Urinary bladder (tissue), 4 donors: ENCODE measurements around the gene DPP6. TPM values are rescaled to one million over a fixed set of nuclear protein-coding genes. Genes with fewer than 3 reads are reported as not detected.

Experiments used
- DNase-seq: peaks from one replicate; pipeline ENCODE4 v3.0.0-alpha.2; 2015; ENCODE audit errors: extremely low spot score
- H3K27ac ChIP-seq: one replicate; pipeline ENCODE4 v1.5.1; 2013; ENCODE audit warnings: low read depth, mild to moderate bottlenecking, moderate library complexity
- H3K36me3 ChIP-seq: one replicate; pipeline ENCODE4 v1.6.1; 2013; ENCODE audit warnings: mild to moderate bottlenecking, moderate library complexity; ENCODE audit not compliant: insufficient read depth
- H3K4me1 ChIP-seq: one replicate; pipeline ENCODE4 v1.6.1; 2013; ENCODE audit warnings: mild to moderate bottlenecking, moderate library complexity; ENCODE audit not compliant: insufficient read depth
- H3K4me3 ChIP-seq: one replicate; pipeline ENCODE4 v1.5.1; 2013; ENCODE audit warnings: low read depth, low read length
- WGBS: extraction: QIAGEN DNeasy Blood & Tissue Kit; methylation state at CpG from one replicate; pipeline ENCODE4 v1.1.7; 2013; 5-methylcytosine and 5-hydroxymethylcytosine counted together
- polyA plus RNA-seq: library from polyadenylated mRNA; stranded (reverse); fragments of 200-250 nt; gene quantifications from one replicate; pipeline ENCODE4 v1.2.3, GENCODE V29; 2013
- total RNA-seq: library from RNA; depleted of rRNA; stranded (reverse); fragments of >200 nt; gene quantifications from one replicate; pipeline ENCODE4 v1.2.3, GENCODE V29; 2014
- donor health status: healthy with polysubstance abuse.
- donor health status: healthy.

DPP6 gene
- total and polyA plus RNA-seq, 2 donors: 1.2 to 2.4 TPM

GRCh38 chr7:154578336-154578735 lies 526.1 kb downstream of the DPP6 start:
- DNase-seq: no peak
- no peaks in the 10 kb centered on the region for H3K4me1 ChIP-seq
- H3K36me3 ChIP-seq: no peaks in the 10 kb centered on the region
- H3K27ac ChIP-seq: no peak overlapping the region
- no peak overlapping the region for H3K4me3 ChIP-seq
- 80% methylated on average over 6 of the region's 6 CpGs for WGBS

GRCh38 chr7:154579711-154580110 lies 527.5 kb downstream of the DPP6 start:
- Histone ChIP-seq H3K27ac (no peak overlapping the region), H3K4me3 (no peak overlapping the region), H3K36me3 (no peaks in the 10 kb centered on the region), H3K4me1 (no peaks in the 10 kb centered on the region)
- 90% methylated on average over 9 of the region's 9 CpGs for WGBS
- no peak for DNase-seq

- DNase-seq: no peak
- Histone ChIP-seq H3K27ac (no peak overlapping the region), H3K4me1 (no peaks in the 10 kb centered on the region), H3K4me3 (no peak overlapping the region), H3K36me3 (no peaks in the 10 kb centered on the region)
- 89% methylated on average over 10 of the region's 10 CpGs for WGBS
Observed at GRCh38 chr7:154581251-154581890, 529.2 kb downstream of the DPP6 start.

- H3K36me3 ChIP-seq: no peaks in the 10 kb centered on the region
Observed at GRCh38 chr7:154583454-154583853, 531.3 kb downstream of the DPP6 start.

GRCh38 chr7:154584352-154585252 lies 532.4 kb downstream of the DPP6 start:
- Histone ChIP-seq H3K27ac (no peak overlapping the region), H3K36me3 (no peaks in the 10 kb centered on the region), H3K4me1 (no peaks in the 10 kb centered on the region), H3K4me3 (no peak overlapping the region)
- DNase-seq: no peak
- 23% methylated on average over 20 of the region's 20 CpGs for WGBS

More at GRCh38 chr7:154583454-154583853, 531.3 kb downstream of the DPP6 start:
- 92% methylated on average over 15 of the region's 15 CpGs for WGBS
- H3K4me3 ChIP-seq: no peak overlapping the region
- H3K27ac ChIP-seq: no peak overlapping the region
- no peak for DNase-seq
- H3K4me1 ChIP-seq: no peaks in the 10 kb centered on the region

GRCh38 chr7:154587792-154588191 lies 535.6 kb downstream of the DPP6 start:
- no peak for DNase-seq

GRCh38 chr7:154591544-154591943 lies 539.3 kb downstream of the DPP6 start:
- 24% methylated on average over 6 of the region's 6 CpGs for WGBS
- H3K4me1 ChIP-seq: no peaks in the 10 kb centered on the region
- H3K27ac ChIP-seq: no peak overlapping the region
- peak; percentile 31 for DNase-seq
- H3K36me3 ChIP-seq: no peaks in the 10 kb centered on the region
- H3K4me3 ChIP-seq: no peak overlapping the region

More at GRCh38 chr7:154587792-154588191, 535.6 kb downstream of the DPP6 start:
- Histone ChIP-seq H3K4me3 (no peak overlapping the region), H3K36me3 (no peaks in the 10 kb centered on the region), H3K27ac (no peak overlapping the region), H3K4me1 (no peaks in the 10 kb centered on the region)
- 76% methylated on average over 9 of the region's 9 CpGs for WGBS

- Histone ChIP-seq H3K27ac (no peak overlapping the region), H3K4me3 (no peak overlapping the region), H3K36me3 (no peaks in the 10 kb centered on the region), H3K4me1 (no peaks in the 10 kb centered on the region)
- DNase-seq: no peak
- 41% methylated on average over 16 of the region's 16 CpGs for WGBS
Observed at GRCh38 chr7:154592388-154592787, 540.2 kb downstream of the DPP6 start.

- H3K4me1 ChIP-seq: no peaks in the 10 kb centered on the region
- H3K4me3 ChIP-seq: no peak overlapping the region
- no peak overlapping the region for H3K27ac ChIP-seq
- no peaks in the 10 kb centered on the region for H3K36me3 ChIP-seq
- no peak for DNase-seq
- WGBS: 32% methylated on average over 4 of the region's 4 CpGs
Observed at GRCh38 chr7:154598396-154598795, 546.2 kb downstream of the DPP6 start.

- no peak for DNase-seq
- Histone ChIP-seq H3K4me3 (no peak overlapping the region), H3K36me3 (no peaks in the 10 kb centered on the region), H3K27ac (no peak overlapping the region), H3K4me1 (no peaks in the 10 kb centered on the region)
- 83% methylated on average over 3 of the region's 3 CpGs for WGBS
Observed at GRCh38 chr7:154598864-154599263, 546.7 kb downstream of the DPP6 start.

GRCh38 chr7:154610903-154611302 lies 558.7 kb downstream of the DPP6 start:
- H3K36me3 ChIP-seq: no peaks in the 10 kb centered on the region
- no peak for DNase-seq
- no peak overlapping the region for H3K27ac ChIP-seq
- no peaks in the 10 kb centered on the region for H3K4me1 ChIP-seq
- 59% methylated on average over 3 of the region's 3 CpGs for WGBS
- H3K4me3 ChIP-seq: no peak overlapping the region

- no peaks in the 10 kb centered on the region for H3K36me3 ChIP-seq
- no peak for DNase-seq
- H3K4me3 ChIP-seq: no peak overlapping the region
- 82% methylated on average over 7 of the region's 7 CpGs for WGBS
- no peak overlapping the region for H3K27ac ChIP-seq
- no peaks in the 10 kb centered on the region for H3K4me1 ChIP-seq
Observed at GRCh38 chr7:154613811-154614210, 561.6 kb downstream of the DPP6 start.

- no peak overlapping the region for H3K27ac ChIP-seq
- H3K4me3 ChIP-seq: no peak overlapping the region
- no peaks in the 10 kb centered on the region for H3K4me1 ChIP-seq
- no peaks in the 10 kb centered on the region for H3K36me3 ChIP-seq
- no peak for DNase-seq
- WGBS: 89% methylated on average over 9 of the region's 9 CpGs
Observed at GRCh38 chr7:154620141-154620755, 568.0 kb downstream of the DPP6 start.

GRCh38 chr7:154623399-154623798 lies 571.2 kb downstream of the DPP6 start:
- Histone ChIP-seq H3K36me3 (no peaks in the 10 kb centered on the region), H3K4me3 (no peak overlapping the region), H3K4me1 (no peaks in the 10 kb centered on the region), H3K27ac (no peak overlapping the region)
- WGBS: 94% methylated on average over 22 of the region's 22 CpGs
- no peak for DNase-seq
